GM12892 (cell line): ENCODE measurements around the gene LMNA.

Experiments used
- POLR2A ChIP-seq: IDR thresholded peaks from 2 replicates; pipeline ENCODE4 v1.6.1; 2011; ENCODE audit warnings: low read depth, low read length, control low read depth
- POLR2AphosphoS5 ChIP-seq: IDR thresholded peaks from 2 replicates; pipeline ENCODE4 v1.6.1; 2011; ENCODE audit warnings: low read depth, low read length, control low read depth

DNA sequence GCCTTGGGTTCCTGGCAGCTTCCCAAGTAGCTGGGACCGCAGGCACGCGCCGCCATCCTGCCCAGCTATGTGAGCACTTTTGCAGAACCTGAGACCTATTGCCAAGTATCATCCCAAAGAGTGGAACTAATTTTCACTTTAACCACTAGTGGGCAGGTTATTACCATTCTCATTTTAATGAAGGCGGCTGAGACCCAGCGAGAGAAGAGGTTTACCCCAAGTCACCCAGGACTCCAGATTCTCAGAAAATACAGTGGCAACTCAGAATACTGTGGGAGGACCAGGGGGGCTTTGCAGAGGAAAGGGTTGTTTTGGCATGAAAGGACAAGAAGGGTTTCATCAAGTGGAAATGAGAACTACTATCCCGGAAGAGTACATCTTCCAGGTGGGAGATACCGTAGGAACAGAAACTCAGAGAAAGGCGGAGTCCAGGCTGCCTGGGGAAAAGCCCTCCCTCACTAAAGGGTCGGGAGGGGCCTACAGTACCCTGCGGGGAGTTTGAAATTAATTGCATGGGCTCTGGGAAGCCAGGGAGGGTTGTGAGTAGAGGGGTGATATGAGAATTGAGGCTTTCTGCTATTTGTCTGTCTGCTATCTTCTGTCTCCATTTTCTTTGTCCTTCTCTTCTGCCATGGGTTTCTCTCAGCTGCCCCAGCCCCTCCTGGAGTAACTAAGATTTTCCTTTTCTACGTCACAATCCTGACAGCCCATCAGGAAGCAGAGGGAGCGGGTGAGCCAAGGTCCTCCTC, 31.7 kb downstream of the LMNA start:
- TF ChIP-seq POLR2AphosphoS5 (no peak), POLR2A (no peak)
